Activated T-helper 2 cell treated with anti-CD3 and anti-CD28 coated beads, Interferon-gamma antibody, Interleukin-2, Interleukin-4, amounts not matched to agents 10 μg/mL and 5 μg/mL and 100 μg/mL, durations not matched to agents 14 hours and 24 hours and 36 hours (primary cell): Measurements from ENCODE around the gene PACSIN2. TPM values are rescaled to one million over a fixed set of nuclear protein-coding genes. Genes with fewer than 3 reads are reported as not detected.

ENCODE experiments used
- DNase-seq: peaks from one replicate; pipeline ENCODE4 v3.0.0; 2021; ENCODE audit warnings: low spot score
- H3K27ac Mint-ChIP-seq: one replicate; pipeline ENCODE4 v1.8.0; 2021; ENCODE audit warnings: mixed read lengths
- H3K27me3 Mint-ChIP-seq: one replicate; pipeline ENCODE4 v1.8.0; 2021; ENCODE audit warnings: low read depth, mixed read lengths
- H3K36me3 Mint-ChIP-seq: one replicate; pipeline ENCODE4 v1.8.0; 2021; ENCODE audit warnings: low read depth, mixed read lengths
- H3K4me1 Mint-ChIP-seq: one replicate; pipeline ENCODE4 v1.8.0; 2021; ENCODE audit warnings: low read depth, mixed read lengths
- H3K4me3 Mint-ChIP-seq: one replicate; pipeline ENCODE4 v1.8.0; 2021; ENCODE audit warnings: low read depth, mild to moderate bottlenecking, moderate library complexity, mixed read lengths
- H3K9me3 Mint-ChIP-seq: one replicate; pipeline ENCODE4 v1.8.0; 2021; ENCODE audit warnings: mixed read lengths
- intact Hi-C: fragments of 100-400 bp; cut with micrococcal nuclease; formaldehyde crosslinking; loops from one replicate; pipeline ENCODE4 v1.15.1; 2023
- total RNA-seq: library from RNA; stranded (reverse); gene quantifications from 2 replicates; pipeline ENCODE4 v1.2.3, GENCODE V29; 2022

The PACSIN2 gene, protein sequence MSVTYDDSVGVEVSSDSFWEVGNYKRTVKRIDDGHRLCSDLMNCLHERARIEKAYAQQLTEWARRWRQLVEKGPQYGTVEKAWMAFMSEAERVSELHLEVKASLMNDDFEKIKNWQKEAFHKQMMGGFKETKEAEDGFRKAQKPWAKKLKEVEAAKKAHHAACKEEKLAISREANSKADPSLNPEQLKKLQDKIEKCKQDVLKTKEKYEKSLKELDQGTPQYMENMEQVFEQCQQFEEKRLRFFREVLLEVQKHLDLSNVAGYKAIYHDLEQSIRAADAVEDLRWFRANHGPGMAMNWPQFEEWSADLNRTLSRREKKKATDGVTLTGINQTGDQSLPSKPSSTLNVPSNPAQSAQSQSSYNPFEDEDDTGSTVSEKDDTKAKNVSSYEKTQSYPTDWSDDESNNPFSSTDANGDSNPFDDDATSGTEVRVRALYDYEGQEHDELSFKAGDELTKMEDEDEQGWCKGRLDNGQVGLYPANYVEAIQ
- 30.8 and 32.5 TPM in 2 replicates for total RNA-seq

DNA sequence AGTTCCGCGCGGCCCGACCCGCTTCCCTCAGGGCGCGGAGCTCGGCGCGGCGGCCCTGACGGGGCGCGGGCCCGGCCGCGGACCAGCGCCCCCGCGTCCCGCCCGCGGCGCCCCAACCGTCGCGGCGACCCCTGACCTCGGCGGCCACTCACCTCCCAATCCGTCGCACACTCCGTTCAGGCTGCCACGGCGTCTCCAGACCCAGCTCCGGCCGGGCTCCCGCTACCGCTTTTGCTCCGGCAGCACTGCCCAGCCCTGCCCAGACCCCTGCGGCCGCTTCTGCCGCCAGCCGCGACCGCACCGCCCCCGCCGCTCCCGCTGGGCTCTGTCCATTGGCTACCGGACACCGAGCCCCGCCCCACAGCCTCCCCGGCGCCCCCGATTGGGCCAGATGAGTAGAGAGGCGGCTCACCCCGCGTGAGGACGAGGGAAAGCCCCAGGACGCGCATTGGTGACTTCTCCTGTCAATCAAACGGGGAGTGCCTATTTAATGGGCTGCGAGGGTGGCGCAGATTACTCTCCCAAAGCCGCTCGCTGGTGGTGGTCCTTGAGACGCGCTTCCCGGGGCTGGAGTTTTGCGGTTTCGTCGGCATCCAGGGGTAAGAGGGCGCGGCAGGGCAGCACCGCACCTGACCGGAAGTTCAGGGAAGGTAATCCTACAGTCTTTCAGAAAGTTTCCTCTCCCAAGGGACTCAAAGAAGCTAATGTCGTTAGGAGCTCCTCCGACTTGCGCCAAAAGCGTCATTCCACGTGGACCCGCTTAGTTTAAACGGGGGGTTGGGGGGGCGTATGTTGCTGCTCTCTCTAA, at the start of gene PACSIN2:
Gene PACSIN2 (minus strand): TSS at position 281 of the 808 bp plus-strand sequence. CDS start 103,069 bp downstream, outside the sequence.
- peak; percentile 99 for DNase-seq
- H3K4me1 Mint-ChIP-seq: peaks cover 23% of the 10 kb centered on the region
- peaks cover 7% of the 10 kb centered on the region for H3K36me3 Mint-ChIP-seq
- intact Hi-C loops: loop anchor here (1.0 to 10.0 kb wide), 3 partner anchors 14 to 120 kb away; no protein-coding TSS in a partner anchor
- H3K27ac Mint-ChIP-seq: peak within 1 kb of the TSS; percentile 76
- H3K27me3 Mint-ChIP-seq: peaks cover 6% of the 10 kb centered on the region
- H3K9me3 Mint-ChIP-seq: no peaks in the 10 kb centered on the region
- peak within 1 kb of the TSS; percentile 91 for H3K4me3 Mint-ChIP-seq

DNA sequence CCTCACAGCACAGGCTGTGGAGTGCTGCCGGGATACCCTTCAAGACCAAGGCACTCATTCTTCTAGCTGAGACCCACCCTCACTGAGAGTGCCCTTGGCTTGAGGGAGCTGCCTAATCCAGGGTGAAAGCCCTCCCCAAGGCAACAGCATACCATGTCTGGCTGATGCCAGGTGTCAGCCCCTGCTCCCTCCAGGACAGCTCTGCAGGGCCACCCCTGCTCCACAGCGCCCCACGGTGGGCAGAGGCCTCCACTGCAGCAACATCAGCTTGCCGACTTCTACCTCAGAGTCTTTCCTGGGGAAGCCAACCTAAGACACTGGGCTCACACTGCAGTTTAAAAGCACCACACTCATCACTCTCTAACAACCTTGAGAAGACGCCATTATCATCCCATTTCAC, 45.2 kb upstream of the PACSIN2 start:
- Mint-ChIP-seq H3K27ac (no peak overlapping the region), H3K4me1 (no peaks in the 10 kb centered on the region), H3K27me3 (no peaks in the 10 kb centered on the region), H3K36me3 (peaks cover 6% of the 10 kb centered on the region), H3K9me3 (no peaks in the 10 kb centered on the region), H3K4me3 (no peak overlapping the region)
- peak; percentile 35 for DNase-seq
- intact Hi-C loops: no loop called here

- DNase-seq: no peak
- peaks cover 6% of the 10 kb centered on the region for H3K36me3 Mint-ChIP-seq
- no peaks in the 10 kb centered on the region for H3K4me1 Mint-ChIP-seq
- H3K9me3 Mint-ChIP-seq: no peaks in the 10 kb centered on the region
- H3K4me3 Mint-ChIP-seq: no peak overlapping the region
- H3K27ac Mint-ChIP-seq: no peak overlapping the region
- intact Hi-C loops: no loop called here
- no peaks in the 10 kb centered on the region for H3K27me3 Mint-ChIP-seq
Measured at GRCh38 chr22:43057641-43058040, 42.7 kb upstream of the PACSIN2 start.

- no peak for DNase-seq
- no peaks in the 10 kb centered on the region for H3K9me3 Mint-ChIP-seq
- no peaks in the 10 kb centered on the region for H3K27me3 Mint-ChIP-seq
- H3K4me1 Mint-ChIP-seq: no peaks in the 10 kb centered on the region
- H3K27ac Mint-ChIP-seq: no peak overlapping the region
- H3K4me3 Mint-ChIP-seq: no peak overlapping the region
- no peaks in the 10 kb centered on the region for H3K36me3 Mint-ChIP-seq
- intact Hi-C loops: no loop called here
Measured at GRCh38 chr22:43053176-43053575, 38.2 kb upstream of the PACSIN2 start.

GRCh38 chr22:43050995-43051394, 36.0 kb upstream of the PACSIN2 start:
- Mint-ChIP-seq H3K36me3 (no peaks in the 10 kb centered on the region), H3K27ac (no peak overlapping the region), H3K9me3 (no peaks in the 10 kb centered on the region), H3K27me3 (no peaks in the 10 kb centered on the region), H3K4me1 (no peaks in the 10 kb centered on the region), H3K4me3 (no peak overlapping the region)
- intact Hi-C loops: no loop called here
- no peak for DNase-seq

DNA sequence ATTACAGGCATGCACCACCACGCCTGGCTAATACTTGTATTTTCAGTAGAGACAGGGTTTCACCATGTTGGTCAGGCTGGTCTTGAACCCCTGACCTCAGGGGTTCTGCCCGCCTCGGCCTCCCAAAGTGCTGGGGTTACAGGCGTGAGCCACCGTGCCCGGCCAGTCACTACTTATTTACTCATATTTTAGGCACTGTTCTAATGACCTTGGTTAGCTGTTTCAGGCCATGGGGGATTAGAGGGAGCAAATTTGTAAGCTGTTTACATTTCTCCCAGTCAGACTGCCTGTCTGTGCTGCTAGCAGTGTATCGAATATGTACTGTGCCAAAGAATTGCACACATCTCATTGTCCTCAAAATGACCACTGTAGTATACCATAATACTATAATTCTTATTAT, 32.7 kb upstream of the PACSIN2 start:
- H3K4me3 Mint-ChIP-seq: no peak overlapping the region
- H3K27me3 Mint-ChIP-seq: no peaks in the 10 kb centered on the region
- DNase-seq: no peak
- intact Hi-C loops: no loop called here
- H3K36me3 Mint-ChIP-seq: no peaks in the 10 kb centered on the region
- no peaks in the 10 kb centered on the region for H3K4me1 Mint-ChIP-seq
- H3K9me3 Mint-ChIP-seq: no peaks in the 10 kb centered on the region
- H3K27ac Mint-ChIP-seq: no peak overlapping the region

GRCh38 chr22:43044290-43044712, 29.4 kb upstream of the PACSIN2 start:
- Mint-ChIP-seq H3K36me3 (no peaks in the 10 kb centered on the region), H3K27ac (no peak overlapping the region)
- DNase-seq: no peak

DNA sequence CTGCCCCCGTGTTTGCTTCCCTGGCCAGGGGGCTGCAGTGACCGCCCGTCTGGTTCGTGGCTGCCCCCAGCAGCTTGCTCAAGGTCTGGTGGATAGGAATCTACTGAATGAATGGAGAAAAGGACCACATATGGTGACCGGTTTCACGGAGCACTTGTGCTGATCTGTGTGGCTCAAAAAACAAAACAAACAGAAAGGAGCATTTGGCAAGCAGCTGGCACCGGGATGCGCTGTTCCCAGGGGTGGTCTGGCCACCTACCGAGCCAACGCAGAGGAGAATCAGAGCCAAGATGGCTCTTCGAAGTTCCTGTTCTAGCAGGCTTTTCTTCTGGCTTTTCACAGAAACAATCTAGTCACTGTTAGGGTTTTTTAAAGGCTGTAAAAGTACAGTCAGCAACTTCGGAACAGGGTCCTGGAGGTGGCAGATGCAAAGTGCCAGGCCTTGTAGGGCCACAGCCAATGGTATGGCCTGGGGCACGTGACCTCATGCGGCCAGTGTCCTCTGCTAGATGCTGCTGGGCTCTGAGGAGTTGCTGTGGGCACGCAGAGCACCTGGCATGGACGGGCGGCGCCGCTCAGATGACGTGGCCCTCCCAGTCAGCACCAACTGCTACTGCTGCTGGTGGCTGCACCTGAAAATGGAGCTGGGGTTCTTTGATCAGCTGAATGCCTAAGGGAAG, 27.3 kb upstream of the PACSIN2 start:
- H3K27me3 Mint-ChIP-seq: no peaks in the 10 kb centered on the region
- intact Hi-C loops: no loop called here

More at GRCh38 chr22:43044290-43044712, 29.4 kb upstream of the PACSIN2 start:
- intact Hi-C loops: no loop called here
- no peaks in the 10 kb centered on the region for H3K27me3 Mint-ChIP-seq
- H3K9me3 Mint-ChIP-seq: no peaks in the 10 kb centered on the region
- H3K4me1 Mint-ChIP-seq: no peaks in the 10 kb centered on the region
- H3K4me3 Mint-ChIP-seq: no peak overlapping the region

DNA sequence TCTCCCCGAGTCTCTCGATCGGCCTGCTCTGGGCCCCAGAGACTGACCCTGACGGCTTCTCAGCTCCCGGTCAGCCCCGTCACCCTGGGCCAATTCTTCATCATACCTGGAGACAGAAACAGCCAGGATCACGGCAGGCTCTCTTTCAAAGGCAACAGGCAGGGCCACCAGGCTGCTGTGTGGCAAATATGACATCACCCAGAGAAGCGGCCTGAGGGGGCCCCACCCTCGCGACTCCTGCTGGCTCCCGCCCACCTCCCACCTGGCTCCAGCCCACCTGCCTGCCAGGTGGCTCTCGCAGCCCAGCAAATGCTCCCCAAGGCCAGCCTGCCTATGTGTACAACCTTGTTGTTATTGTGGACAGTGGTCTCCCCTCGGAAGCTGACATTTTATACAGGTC, 24.9 kb upstream of the PACSIN2 start:
- no peaks in the 10 kb centered on the region for H3K9me3 Mint-ChIP-seq
- DNase-seq: no peak
- intact Hi-C loops: no loop called here
- no peak overlapping the region for H3K27ac Mint-ChIP-seq
- no peaks in the 10 kb centered on the region for H3K36me3 Mint-ChIP-seq
- no peaks in the 10 kb centered on the region for H3K4me1 Mint-ChIP-seq
- H3K27me3 Mint-ChIP-seq: no peaks in the 10 kb centered on the region
- H3K4me3 Mint-ChIP-seq: no peak overlapping the region

More for the DNA sequence above, 27.3 kb upstream of the PACSIN2 start:
- Mint-ChIP-seq H3K27ac (no peak overlapping the region), H3K36me3 (no peaks in the 10 kb centered on the region), H3K4me1 (no peaks in the 10 kb centered on the region), H3K4me3 (no peak overlapping the region), H3K9me3 (no peaks in the 10 kb centered on the region)
- no peak for DNase-seq

GRCh38 chr22:43038325-43038724, 23.4 kb upstream of the PACSIN2 start:
- H3K36me3 Mint-ChIP-seq: no peaks in the 10 kb centered on the region
- no peaks in the 10 kb centered on the region for H3K4me1 Mint-ChIP-seq
- no peak for DNase-seq
- intact Hi-C loops: no loop called here
- no peaks in the 10 kb centered on the region for H3K9me3 Mint-ChIP-seq
- H3K27ac Mint-ChIP-seq: no peak overlapping the region
- no peak overlapping the region for H3K4me3 Mint-ChIP-seq
- no peaks in the 10 kb centered on the region for H3K27me3 Mint-ChIP-seq

- H3K27me3 Mint-ChIP-seq: no peaks in the 10 kb centered on the region
- no peaks in the 10 kb centered on the region for H3K36me3 Mint-ChIP-seq
- H3K4me3 Mint-ChIP-seq: no peak overlapping the region
- DNase-seq: no peak
- H3K27ac Mint-ChIP-seq: no peak overlapping the region
- intact Hi-C loops: no loop called here
- H3K4me1 Mint-ChIP-seq: no peaks in the 10 kb centered on the region
- H3K9me3 Mint-ChIP-seq: no peaks in the 10 kb centered on the region
Measured at GRCh38 chr22:43036282-43036829, 21.4 kb upstream of the PACSIN2 start.

GRCh38 chr22:43035250-43035649, 20.3 kb upstream of the PACSIN2 start:
- no peak for DNase-seq
- intact Hi-C loops: no loop called here
- H3K36me3 Mint-ChIP-seq: no peaks in the 10 kb centered on the region
- no peak overlapping the region for H3K4me3 Mint-ChIP-seq
- no peak overlapping the region for H3K27ac Mint-ChIP-seq
- H3K27me3 Mint-ChIP-seq: no peaks in the 10 kb centered on the region
- no peaks in the 10 kb centered on the region for H3K9me3 Mint-ChIP-seq
- H3K4me1 Mint-ChIP-seq: no peaks in the 10 kb centered on the region
